ENCODE data around the gene PPIA.
"Not testable (repeated sequence)": the region's sequence is repeated elsewhere in the genome, so short reads cannot be mapped to it uniquely, and the experiment has no call there.

Gene PPIA

DNA sequence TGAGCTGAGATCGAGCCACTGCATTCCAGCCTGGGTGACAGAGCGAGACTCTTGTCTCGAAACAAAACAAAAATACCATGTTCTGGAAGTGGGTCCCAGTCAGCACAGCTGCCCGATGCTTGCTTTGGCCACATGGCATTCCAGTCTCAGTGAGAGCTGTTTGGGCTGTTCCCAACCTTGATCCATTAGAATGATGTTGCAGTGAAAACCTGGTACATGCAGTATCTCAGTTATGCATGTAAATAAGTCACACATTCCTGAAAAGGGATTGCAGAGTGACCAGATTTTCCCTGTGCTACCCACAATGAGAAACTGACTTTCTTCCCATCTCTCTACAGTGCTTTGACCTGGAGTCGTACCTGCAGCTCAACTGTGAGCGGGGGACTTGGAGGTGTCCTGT is 32.4 kb upstream of the PPIA start:
- DNase-seq = no peak

GRCh38 chr7:44764665-44765578 is 31.6 kb upstream of the PPIA start:
- DNase-seq = no peak

DNA sequence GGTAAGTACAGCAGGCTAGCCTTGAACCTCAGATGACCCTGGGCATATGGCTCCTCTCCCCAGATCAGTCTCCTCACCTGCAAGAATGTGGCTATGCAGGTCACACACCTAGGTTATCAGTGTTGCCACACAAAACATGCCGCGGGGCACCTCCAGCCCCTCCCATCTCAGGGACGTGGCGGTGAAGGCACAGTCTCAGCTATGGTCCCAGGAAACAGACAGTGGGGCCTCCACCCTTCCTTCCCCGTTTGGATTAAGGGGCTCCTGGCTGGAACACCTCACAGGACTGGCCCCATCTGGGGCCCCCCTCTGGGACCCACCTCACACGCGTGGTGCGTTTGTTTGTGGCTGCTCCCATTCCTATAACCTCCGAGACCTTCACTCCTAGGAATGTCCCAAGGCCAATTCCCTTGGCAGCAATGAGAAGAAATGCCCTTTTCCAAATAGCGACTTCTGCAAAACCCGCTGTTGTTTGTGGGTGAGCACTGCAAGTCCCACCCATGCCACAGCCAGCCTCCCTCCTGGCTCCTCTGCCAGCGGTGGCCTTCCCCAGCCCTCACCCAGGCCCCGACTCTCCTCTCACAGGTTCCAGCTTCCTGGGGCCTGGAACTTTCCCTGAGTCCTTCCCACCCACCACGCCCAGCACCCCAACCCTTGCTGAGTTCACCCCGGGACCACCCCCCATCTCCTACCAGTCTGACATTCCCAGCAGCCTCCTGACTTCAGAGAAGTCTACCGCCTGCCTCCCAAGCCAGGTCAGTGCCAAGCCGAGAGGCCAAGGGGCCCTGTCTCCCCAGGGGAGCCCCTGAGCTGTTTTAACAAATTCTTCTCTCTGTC is 30.7 kb upstream of the PPIA start:
- DNase-seq = no peak

DNA sequence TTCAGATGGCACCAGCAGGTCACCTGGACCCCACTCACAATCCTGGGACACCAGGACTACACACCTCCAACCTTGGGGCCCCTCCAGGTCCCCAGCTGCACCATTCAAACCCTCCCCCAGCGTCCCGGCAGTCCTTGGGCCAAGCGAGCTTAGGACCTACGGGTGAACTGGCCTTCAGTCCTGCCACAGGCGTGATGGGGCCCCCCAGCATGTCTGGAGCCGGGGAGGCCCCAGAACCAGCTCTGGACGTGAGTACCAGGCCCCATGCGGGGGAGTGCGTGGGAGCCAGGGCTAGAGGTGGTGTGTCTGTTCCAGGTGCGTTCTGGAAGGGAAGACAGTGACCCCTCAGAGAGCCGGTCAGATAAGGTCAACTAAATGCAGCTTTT is 30.1 kb upstream of the PPIA start:
- DNase-seq = no peak

GRCh38 chr7:44767134-44767911 is 29.2 kb upstream of the PPIA start:
- DNase-seq = no peak

- DNase-seq = no peak
Observed at GRCh38 chr7:44767912-44768627, 28.4 kb upstream of the PPIA start.

DNA sequence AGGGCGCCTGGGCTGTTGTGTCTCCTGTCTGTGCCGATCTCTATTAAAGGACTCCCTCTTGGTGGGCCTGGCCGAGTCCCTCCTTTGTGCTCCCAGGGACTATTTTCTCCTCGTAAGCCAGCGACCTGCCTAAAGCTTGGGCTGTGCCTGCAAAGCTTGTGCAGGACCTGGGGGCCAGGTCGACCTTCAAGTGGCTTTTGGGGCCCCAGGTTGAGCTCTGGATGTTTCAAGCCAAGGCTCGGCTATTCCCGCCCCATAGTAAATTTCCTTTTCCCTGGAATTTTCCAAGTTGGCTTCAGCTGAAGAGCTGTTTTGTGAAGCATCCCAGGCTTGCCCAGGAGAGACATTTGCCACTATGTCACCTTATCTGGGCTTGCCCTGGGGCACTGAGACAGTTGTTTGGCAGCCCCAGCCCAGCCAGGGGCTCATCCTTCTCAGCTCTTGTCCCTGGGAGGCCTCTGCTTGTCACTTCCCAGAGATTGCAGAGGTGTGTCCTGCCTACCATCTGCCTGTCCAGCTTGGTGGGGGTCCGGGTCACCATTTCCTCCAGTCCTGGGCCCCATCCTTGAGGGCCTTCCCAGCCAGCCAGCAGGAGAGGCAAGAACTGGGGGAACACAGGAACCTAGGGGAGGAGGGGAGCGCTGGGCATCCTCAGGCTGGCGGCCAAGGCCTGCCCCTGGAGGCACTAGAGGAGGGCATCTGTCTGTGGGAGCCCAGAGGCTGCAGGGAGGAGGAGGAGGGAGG is 27.7 kb upstream of the PPIA start:
- no peak for DNase-seq

GRCh38 chr7:44769376-44769775 is 27.1 kb upstream of the PPIA start:
- no peak for DNase-seq

DNA sequence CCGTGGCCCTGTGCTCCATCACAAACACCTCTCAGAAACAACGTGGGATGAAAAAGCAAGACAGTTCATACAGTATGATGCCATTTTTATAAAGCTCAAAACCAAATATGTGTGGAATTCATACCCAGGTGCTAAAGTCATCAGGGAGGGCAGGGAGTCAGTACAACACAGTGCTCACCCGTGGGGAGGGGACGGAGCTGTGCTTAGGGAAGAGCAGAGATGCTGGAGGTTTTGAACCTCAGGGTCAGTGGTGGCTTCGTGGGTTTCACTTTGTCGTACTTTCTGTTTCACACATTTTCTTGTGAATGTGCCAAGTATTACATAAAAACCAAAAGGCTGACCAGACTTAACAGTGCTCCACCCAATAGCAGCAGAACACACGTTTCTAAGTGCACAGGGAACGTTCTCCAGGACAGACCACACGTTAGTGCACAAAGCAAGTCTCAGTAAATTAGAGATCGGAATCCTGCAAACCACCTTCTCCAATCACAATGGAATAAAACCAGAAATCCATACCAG is 26.6 kb upstream of the PPIA start:
- peak in 1 of 2 donors; percentile 31 for DNase-seq

GRCh38 chr7:44771358-44771757 is 25.1 kb upstream of the PPIA start:
- DNase-seq = no peak

- DNase-seq = no peak
Observed at GRCh38 chr7:44772440-44772839, 24.0 kb upstream of the PPIA start.

- no peak for DNase-seq
Observed at GRCh38 chr7:44772867-44773266, 23.6 kb upstream of the PPIA start.

DNA sequence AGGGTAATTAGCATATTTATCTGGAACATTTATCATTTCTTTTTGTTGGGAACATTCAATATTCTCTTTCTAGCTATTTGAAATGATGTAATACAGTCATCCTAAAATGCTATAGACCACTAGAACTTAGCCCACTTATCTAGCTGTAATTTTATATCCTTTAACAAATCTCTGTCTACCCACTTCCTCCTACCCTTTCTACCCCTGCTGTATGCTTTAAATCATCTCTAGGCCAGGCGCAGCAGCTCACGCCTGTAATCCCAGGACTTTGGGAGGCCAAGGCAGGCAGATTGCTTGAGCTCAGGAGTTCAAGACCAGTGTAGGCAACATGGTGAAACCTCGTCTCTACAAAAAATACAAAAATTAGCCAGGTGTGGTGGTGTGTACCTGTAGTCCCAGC is 22.0 kb upstream of the PPIA start:
- DNase-seq = not testable (repeated sequence)

- DNase-seq = no peak
Observed at GRCh38 chr7:44775383-44776107, 20.9 kb upstream of the PPIA start.

DNA sequence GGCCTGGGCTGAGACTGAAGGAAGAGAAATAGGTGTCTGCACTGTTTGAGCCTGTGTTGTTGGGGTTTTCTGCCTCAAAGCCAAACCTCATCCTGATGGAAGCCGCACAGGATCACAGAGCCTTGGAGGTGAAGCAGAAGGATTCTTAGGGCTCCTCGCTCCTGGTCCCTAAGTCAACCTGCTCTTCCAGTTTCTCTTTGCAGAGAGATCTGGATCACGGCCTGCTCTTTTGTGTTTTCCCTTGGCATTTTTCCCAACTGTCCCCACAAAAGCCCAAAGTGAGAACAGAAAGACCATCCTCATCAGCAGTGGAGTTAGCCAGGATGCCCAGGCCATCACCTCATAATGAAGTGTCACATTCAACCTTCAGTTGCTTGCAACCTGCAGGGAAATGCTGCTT is 20.3 kb upstream of the PPIA start:
- DNase-seq = no peak

- DNase-seq = no peak
Observed at GRCh38 chr7:44782460-44782859, 14.0 kb upstream of the PPIA start.

DNA sequence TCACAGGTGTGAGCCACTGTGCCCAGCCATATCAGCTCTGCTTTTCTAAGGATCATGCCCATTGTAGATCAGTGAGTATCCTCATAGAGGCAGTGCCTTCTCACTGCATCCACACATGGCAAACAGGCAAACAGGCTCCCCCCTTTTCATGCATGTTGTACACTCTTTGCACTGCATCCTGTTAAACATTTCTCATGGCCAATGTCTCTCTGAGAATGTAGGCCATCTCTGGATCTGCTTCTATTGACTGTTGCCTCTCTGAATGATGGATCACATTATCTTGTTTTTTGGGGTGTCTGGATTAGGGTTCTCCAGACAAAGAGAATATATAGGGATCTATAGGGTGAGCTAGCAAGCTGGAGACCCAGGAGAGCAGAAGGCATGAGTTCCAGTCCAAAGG is 13.1 kb upstream of the PPIA start:
- DNase-seq = no peak

- no peak for DNase-seq
Observed at GRCh38 chr7:44784364-44784763, 12.1 kb upstream of the PPIA start.

- DNase-seq = not testable (repeated sequence)
Observed at GRCh38 chr7:44785218-44785617, 11.3 kb upstream of the PPIA start.

DNA sequence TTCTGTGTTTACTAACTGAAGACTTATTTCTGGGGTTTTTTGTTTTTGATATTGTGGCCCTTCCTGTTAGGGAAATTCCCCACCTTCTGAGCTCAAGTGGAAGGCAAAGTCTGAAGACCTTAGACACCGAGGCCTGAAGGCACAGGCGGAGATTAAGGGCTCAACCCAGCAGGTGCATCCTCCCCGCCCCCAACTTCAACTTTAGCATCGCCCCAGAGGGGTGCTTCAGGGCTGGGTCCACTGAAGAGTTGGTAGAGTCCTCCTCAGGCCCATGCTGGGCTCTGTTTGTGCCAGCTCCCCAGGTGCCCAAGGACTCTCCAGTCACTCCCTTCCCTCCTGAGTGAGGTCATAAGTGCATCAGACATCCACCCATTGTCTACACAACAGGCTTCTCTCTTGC is 9.4 kb upstream of the PPIA start:
- DNase-seq = no peak

- DNase-seq = no peak
Observed at GRCh38 chr7:44787762-44788161, 8.7 kb upstream of the PPIA start.

Data from inflammatory macrophage (primary cell).